ENCODE data around the gene ESRRA.

Gene ESRRA

DNA sequence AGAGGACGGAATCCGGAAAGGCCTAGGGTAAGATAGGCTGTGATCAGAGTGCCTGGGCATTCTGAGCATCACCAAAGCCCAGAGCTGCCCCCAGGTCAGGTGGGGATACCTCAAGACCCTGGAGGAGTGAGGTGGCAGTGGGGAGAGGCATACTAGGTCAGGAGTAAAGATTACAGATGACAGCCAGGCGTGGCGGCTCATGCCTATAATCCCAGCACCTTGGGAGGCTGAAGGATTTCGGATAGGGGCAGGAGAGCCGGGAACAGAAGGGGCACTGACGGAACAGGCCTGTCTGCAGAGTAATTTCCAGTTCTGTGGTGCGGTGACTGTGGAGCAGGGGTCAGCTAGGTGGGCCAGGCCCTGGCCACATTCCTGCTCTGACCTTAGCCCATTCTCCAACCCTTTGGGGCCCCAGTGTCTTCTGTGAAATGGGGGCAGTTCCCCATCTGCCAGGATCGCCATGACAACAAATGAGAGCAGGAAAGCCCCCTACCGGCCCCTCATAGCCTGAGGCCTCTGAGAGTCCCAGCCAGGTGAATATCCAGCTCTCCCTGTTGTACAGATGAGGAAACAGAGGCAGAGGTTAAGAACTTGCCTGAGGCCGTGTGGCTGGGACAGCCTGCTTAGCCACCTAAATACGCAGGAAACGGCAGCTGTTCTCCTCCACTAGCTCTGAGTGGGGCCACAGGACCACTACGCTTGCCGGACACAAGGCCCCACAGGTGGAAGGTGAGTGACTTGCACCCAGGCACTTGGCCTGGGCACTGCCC, 30.1 kb upstream of the ESRRA start:
- no peak for DNase-seq

DNA sequence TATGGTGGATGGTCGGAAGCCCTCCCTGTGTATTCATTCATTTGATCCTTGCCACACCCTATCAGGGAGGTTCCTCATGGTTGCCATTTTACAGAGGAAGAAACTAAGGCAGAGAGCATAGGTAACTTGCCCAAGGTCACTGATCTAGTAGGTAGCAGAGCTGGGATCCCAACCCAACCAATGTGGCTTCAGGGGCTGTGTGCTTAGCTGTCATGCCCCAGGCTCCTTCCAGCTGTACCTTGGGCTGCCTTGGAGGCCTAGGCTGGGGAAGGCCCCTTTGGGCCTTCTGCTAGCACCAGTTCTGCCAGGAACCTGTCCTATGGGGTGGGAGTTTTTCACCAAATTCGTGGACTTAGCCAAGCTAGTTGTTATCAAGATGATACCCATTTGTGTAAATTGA, 29.5 kb upstream of the ESRRA start:
- no peak for DNase-seq

DNA sequence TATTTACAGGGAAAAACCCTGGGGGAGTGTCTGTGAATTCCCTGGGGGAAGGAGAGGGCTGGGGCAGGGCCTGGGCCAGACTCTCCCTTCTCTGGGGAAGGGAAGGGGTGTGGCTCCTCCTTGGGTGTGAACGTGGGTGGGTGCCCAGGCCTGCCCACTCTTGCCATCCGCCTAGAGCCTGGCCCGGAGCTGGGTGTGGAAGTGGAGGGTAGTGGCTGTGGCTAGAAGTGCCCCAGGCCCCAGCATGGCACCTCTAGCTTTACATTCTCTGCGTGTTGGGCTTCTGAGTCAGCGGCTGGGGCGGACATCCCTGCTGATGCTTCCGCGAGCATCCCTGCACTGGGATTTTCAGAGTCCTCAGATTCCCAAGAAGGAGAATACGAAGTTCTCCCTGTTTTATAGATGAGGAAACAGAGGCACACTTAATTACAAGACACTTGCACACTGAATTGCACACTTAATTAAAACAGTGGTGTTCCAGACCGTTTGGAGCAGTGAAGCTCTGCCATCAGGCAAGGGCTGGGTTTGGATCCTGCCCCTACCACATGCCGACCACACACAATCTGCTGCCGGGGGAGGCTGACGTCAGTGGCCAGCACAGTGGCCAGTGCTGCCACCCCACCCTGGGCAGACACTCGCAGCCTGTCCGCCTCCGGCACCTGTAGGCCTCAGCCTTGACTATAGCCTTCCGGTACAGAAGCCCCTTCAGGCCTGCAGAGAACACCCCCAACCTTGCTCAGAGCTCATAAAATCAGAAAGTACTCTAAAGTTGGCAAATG, 28.5 kb upstream of the ESRRA start:
- DNase-seq, result no peak

DNA sequence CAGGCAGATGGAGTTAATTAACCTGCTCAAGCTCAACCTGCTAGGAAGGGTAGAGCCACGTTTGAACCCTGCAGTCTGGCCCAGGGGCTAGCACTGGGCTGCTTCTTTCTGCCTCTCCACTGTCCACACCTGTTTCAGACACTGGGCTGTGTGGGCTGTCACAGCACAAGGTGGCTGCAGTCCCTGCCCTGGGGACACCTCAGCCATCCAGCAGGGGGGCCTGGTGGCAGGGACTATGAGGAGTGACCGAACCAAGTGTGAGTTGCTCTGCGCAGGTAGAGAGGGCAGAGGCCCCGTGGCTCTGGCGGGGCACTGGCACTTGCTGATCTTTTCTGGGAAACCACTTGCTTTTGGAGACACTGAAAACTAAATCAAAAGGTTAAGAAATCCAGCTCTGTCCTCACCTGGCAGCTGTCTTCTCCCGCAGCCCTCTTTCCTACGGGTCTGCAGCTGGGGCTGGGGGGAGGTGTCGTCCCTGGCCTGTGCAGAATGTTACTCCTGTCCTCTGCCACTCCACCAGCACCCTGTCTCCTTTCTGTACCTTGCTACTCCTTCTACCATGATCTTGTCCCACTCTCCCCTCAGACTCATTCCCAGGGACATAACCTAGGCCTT, 26.6 kb upstream of the ESRRA start:
- no peak for DNase-seq

DNA sequence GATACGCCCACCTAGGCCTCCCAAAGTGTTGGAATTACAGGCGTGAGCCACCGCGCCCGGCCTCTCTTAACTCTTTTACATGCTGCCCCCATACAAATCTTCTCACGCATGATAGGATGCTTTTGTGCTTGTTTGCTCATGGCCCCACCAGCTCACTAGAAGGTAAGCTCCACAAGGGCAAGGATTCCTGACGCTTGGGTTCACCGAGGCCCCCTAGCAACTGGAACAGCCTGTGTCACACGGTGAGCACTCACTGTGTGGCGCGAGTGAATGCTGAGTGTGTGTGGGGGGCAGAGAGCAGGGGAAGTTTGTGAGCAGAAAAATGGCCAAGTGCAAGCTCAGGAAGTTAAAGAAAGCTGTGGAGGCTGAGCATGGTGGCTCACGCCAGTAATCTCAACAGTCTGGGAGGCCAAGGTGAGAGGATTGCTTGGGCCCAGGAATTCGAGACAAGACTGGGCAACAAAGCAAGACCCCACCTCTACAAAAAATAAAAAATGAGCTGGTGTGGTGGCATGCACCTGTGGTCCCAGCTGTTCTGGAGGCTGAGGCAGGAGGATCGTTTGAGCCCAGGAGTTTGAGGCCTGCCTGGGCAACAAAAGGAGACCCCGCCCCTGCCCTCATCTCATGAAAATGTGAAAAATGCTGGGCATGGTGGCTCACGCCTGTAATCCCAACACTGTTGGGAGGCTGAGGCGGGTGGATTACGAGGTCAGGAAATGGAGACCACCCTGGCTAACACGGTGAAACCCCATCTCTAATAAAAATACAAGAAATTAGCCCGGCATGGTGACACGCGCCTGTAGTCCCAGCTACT, 23.2 kb upstream of the ESRRA start:
- no peak for DNase-seq

DNA sequence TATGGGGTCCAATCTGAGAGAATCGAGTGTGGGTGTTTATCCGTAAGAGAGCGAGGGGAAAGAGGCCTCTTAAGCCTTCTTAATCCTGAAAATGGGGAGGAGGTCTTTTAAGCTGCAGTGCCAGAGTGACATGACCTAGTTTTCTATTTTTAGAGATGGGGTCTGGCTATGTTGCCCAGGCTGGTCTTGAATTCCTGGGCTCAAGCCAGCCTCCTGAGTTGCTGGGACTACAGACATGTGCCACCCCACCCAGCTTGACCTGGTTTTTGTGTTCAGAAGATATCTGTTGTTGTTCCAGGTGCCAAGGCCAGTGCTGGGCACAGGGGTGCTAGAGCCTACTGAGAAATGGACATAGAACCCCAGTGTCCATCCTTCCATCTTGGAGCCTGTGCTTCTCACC, 22.2 kb upstream of the ESRRA start:
- no peak for DNase-seq

DNA sequence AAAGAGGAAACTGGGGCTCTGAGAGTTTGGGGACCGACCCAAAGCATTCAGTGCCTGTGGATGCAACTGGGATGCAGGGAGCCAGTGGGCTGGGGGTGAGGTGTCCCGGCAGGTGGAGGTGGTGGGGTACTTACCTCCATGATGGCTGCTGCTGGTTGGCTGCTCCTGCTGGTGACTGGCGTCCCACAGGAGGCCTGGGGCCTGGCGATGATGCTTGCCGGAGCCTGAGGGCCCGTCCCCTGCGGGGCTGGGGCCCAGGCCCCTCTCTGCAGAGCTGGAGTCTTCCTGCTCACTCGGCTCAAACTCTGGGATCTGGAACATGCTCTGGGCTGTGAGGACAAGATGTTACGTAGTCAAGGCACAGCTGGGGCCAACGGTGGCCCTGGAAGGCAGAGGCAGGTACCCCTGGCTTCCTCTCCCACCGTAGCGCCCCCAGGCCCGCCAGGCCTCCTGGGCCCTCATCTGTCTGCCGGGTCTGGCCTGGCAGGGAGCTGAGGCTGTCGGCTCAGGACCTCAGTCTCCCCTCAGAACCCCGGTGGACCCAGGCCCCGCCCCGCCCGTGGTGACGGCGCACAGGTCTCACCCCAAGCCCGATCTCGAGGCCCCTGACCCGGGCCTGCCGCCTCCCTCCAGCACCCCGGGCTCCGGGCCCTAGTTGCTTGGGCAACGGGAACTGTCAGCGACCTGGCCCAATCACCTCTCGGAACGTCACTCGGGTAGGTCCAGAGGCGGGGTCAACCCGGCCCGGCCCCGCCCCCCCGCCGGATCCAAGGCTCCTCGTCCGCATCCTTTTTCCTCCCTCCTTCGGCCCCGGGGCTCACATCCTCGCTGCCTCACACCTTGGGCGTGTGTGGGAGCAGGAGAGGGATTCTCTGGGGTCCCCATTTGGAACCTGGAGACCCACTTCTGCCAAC, 21.0 kb upstream of the ESRRA start, which contains the start of gene BAD:
TSS of gene BAD (minus strand) at position 618 of the 914 bp plus-strand sequence. CDS start at position 321, 297 bp downstream.
- peak; percentile 93 to 95 for DNase-seq

DNA sequence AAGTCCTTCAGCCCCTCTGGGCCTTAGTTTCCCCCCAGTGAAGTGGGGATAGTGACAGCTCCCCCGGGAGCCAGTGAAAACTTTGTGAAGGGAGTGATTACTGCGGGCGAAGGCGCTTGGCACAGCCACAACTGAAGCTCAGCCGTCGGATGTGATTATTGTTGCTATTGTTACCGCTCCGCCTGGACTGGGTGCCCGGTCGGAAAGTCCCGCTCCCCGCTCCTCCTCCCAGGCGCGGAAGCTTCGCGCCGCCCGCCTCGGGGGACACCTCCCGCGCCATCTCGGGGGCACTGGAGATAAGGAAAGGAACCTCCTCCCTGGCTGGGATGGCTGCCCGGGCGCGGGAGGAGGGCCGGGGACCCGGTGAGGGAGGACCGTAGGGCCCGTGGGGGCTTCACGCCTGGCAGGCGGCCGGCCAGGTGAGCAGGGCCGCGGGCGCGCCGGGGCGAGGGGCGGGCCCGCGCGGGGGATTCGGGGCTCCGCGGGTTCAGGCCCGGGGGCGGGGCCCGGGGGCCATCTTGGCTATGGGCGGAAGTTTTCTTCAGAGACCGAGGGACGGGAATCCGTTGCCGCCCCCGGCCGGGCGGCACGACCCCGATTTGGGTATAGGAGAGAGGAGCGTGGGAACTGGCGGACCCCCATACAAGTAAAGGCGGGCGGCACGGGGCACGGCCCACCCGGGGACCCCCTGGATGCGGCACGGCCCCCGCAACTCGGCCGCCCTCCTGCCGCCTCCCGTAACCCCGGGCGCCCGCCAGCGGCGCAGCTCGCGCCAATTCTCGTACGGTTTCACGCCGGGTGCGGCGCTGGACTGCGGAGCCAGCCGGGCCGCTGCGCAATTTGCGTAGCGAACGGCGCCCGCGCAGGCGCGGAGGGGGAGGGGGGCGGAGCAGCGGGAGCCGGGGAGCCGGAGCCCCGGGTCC, 20.1 kb upstream of the ESRRA start, which contains the start of gene GPR137:
TSS of gene GPR137 (plus strand) at position 887 of the 923 bp plus-strand sequence. CDS start 677 bp downstream, outside the sequence.
- peak; percentile 81 to 88 for DNase-seq

DNA sequence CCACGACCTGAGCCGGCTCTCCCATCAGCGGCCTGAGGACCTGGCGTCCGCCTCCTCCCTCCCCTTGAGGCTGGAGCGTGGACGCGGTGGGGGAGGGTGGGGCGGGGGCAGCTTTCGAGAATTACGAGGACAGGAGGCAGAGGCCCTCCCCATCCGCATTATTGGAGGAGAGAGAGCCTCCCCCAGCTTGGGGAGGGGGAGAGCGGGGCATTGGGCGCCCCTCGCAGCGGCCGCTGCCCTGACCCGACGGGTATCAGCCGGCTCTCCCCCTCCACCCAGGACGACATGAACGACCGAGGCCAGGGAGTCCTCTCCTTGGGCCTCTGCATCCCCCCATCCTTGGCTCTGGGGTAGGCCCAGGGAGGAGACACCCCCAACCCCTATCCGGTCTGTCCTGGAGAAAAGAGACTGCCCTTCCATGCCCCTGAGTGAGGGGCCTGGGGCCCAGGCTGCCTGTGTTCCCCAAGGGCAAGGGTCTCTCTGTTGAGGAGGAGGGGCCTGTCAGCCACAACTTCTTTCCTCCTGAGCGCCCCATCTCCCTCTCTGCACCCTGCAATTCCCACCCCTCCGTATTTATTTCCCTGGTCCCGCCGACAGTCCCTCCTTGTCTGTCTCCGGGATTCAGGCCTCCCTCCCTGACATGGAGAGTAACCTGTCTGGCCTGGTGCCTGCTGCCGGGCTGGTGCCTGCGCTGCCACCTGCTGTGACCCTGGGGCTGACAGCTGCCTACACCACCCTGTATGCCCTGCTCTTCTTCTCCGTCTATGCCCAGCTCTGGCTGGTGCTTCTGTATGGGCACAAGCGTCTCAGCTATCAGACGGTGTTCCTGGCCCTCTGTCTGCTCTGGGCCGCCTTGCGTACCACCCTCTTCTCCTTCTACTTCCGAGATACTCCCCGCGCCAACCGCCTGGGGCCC, 19.2 kb upstream of the ESRRA start:
- DNase-seq, result no peak

DNA sequence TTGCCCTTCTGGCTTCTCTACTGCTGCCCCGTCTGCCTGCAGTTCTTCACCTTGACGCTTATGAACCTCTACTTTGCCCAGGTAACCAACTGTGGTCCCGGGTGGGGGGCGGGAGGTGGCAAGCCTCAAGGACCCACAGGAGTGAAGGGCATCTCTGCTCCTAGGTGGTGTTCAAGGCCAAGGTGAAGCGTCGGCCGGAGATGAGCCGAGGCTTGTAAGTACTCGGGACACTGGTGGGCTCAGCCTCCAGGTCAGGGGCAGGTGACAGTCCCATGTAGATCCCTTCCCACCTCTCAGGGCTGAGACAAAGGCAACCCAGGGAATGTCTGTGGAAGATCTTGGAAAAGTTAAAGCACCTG, 18.5 kb upstream of the ESRRA start:
- DNase-seq, result no peak

DNA sequence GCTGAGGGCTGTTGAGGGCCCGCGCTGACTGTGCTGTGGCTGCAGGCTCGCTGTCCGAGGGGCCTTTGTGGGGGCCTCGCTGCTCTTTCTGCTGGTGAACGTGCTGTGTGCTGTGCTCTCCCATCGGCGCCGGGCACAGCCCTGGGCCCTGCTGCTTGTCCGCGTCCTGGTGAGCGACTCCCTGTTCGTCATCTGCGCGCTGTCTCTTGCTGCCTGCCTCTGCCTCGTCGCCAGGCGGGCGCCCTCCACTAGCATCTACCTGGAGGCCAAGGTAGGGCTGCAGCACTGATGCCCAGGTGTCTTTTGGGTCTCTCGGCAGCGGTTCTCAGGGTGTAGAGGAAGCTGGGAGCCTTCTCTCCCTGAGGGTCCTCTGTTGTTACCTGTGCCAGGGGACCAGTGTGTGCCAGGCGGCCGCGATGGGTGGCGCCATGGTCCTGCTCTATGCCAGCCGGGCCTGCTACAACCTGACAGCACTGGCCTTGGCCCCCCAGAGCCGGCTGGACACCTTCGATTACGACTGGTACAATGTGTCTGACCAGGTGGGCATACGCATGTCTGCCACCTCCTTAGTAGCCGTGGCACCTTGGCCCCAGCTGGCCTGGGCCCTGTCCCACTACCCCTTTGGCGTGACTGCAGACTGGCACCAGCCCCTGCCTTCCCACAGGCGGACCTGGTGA, 17.5 kb upstream of the ESRRA start:
- DNase-seq, result no peak

DNA sequence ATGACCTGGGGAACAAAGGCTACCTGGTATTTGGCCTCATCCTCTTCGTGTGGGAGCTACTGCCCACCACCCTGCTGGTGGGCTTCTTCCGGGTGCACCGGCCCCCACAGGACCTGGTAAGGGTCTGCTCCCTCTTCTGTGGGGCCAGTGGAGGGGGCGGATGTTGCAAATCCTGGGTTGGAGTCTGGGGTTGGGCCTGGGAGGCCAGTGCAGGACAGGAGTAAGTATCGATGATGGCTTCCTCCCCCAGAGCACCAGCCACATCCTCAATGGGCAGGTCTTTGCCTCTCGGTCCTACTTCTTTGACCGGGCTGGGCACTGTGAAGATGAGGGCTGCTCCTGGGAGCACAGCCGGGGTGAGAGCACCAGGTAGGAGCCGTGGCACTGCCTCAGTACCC, 17.0 kb upstream of the ESRRA start:
- DNase-seq, result no peak

DNA sequence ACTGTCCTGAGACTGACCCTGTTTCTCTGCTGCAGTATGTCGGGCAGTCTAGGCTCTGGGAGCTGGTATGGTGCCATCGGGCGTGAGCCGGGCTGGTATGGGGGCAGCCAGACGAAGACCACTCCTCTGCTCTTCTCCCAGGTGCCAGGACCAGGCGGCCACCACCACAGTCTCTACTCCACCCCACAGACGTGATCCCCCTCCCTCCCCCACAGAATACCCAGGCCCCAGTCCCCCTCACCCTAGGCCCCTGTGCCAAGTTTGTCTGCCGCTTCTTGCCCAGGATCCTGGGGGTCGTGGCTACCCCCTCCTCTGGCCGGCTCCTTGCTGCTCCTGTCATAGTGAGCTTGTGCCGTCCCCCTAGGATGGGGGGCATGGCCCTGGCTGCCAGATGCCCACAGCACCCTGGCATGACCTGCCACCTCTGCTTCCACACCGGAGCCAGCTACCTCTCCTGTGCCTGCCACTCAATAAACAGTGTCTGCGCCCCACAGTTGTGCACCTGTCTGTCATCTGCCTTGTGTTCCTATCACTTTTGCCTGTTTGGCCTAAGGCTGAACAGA, 16.2 kb upstream of the ESRRA start:
- DNase-seq, result no peak

DNA sequence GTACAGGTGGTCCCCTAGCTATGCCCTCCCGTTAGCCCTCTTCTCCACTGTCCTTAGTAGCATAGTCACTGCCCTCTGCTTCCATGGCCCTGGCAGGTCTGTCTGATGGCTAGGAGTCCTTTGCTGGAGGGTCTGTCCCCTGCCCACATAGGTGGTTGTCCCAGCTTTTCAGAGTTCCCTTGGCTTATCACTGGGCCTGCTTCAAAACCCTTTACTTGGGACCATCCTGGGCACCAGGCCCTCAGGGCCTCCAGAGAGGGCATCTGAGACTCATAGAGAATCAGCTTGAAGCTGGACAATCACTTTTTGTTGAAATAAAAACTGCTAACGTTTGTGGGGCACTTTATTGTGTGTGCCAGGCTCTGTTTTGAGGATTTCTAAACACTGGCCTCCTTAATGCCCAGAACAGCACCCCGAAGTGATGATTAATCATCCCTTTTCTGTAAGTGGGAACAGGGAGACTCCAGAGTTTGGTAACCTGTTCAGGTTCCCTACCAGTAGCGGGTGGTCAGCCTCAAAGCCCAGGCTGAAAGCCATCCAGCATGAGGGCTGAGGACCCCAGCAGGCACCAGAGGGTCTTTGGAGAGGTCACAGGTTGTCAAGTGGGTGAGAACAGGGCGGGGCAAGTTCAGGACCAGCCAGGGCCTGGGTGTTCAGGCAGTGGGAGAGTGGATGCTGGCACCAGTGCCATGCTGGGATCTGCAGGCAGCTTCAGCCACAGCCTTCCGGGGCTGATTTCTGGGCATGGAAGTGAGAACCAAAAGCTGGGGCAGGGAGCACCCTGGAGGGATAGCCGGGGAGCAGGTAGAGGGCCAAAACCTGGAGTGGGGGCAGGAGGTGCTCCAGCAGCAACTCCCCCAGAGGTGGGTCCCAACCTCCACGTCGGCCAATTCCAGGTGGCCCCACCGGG, 14.7 kb upstream of the ESRRA start:
- no peak for DNase-seq

DNA sequence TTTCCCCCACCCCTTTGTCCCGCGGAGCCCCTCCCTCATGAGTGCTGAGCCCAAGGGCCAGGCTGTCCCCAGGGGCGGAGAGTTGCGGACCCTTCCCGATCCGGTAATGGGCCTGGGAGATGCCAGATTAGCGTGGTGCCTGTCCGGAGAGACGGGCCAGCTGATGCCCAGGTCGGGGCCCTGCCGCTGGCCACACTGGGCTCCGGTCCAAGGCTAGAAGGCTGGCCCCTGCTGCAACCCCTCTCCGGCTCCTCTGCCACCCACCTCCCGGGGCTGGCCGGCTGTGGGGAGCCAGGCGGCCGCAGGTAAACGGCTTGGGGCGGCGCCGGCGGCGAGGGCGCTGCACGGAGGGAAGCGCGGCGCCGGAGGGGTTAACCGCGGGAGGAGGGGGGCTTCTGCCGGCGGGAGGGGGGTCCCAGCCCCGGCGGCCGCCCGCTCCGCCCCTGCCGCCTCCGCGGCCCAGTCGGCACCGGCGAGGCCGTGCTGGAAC, 14.0 kb upstream of the ESRRA start, which contains the start of gene KCNK4:
TSS of gene KCNK4 (plus strand) at position 41 of the 490 bp plus-strand sequence. CDS start 1,717 bp downstream, outside the sequence.
- DNase-seq, result no peak

DNA sequence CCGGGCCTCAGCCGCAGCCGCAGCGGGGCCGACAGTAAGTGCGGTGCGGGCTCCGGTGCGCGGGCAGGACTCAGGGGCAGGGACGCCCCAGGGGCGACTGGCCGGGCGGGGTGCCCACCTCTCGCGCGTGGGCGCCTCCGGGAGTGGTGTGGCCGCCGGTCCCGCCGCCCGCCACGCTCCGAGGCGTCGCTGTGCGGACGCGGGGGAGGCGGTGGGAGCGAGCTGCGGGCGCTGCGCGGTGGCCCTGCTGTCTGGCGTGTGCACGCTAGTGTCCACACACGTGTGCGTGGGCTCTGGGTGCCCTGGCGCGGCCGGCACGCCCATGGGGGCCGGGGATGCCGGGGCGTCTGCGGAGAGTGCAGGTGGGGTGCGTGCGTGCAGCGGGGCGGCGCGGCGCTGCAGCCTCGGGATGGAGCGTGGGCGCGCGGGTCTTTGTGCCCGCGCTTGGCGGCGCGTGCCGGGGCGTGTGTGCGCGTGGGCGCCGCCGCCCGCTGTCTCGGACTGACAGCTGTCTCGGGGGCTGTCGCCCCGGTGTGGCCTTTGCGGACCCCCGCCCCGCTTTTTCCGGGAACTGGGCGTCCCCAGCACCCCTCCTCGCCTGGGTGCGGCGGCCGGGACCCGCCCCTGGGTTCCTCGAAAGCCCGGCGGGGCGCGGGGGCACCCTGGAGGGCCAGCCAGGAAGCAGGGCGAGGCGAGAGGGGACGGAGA, 13.4 kb upstream of the ESRRA start:
- DNase-seq, result no peak
